ENCODE data around the gene GSTA1.
"Not testable (repeated sequence)": the region's sequence is repeated elsewhere in the genome, so short reads cannot be mapped to it uniquely, and the experiment has no call there.

The GSTA1 gene

GRCh38 chr6:52803668-52804255 is at the start of gene GSTA1:
Gene GSTA1, minus strand, starts transcription at chr6:52803816. Its CDS starts 4,549 bp downstream, at chr6:52799267.
- FAIRE-seq: not testable (repeated sequence)

GRCh38 chr6:52849137-52849536 is 45.5 kb upstream of the GSTA1 start:
- no peak for FAIRE-seq

DNA sequence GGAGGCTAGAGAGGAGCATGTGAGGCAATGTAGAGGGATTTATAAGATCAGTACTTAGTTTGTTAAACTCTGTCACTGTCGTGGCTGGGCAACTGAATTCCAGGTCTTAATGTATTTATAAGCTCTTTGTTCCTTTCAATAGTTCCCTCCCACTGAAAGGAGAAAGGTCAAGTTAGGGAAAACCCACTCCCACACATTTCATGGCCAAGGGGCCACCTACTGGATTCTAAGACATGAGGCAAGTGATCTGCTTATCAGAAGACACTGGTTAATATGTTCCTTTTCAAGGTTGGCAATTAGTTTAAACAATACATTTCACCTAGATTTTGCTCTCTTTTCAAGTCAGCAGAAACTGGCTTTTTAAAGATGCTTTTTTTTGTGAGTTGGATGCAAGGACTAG is 42.4 kb upstream of the GSTA1 start:
- no peak for FAIRE-seq

GRCh38 chr6:52843605-52844004 is 40.0 kb upstream of the GSTA1 start:
- no peak for FAIRE-seq

DNA sequence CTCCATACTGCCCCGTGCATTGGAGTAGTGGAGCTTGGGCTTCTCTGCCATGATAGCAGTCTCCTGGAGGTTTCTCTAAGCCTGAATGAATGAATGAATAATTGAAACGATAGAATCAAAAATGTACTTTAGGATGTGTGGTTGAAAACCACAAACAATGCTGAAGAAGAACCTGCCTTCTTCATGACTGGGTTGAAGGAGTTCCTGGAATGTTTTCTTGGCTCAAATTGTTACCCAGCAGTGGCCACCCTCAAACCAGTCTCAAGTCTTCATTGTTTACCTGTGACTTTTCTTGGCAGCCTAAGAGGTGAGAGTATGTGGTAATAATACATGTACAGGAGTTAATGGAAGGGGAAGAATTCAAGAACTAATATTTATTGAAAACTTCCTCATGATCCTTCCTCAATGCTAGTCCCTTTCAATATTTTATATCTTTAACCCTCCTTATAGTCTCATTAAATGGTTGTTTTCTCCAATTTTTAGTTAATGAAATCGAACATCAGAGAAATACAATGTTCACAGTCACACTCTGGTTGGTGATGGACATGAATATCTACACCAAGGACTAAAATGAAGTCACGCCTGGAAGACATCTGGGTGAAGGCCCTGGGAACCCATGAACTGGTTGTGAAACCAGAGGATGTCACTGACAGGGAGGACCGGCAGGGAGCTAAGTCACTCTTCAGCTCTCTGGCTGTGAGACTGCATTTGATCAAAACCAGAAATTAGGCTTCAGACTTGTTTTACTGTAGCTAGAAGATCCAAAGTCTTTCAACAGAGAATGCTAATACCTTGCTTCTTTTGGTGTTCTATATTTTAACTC is 37.4 kb upstream of the GSTA1 start, which contains the start of gene GSTA5:
GSTA5 (minus strand) TSS at position 51 of the 823 bp plus-strand sequence.
- FAIRE-seq: no peak

DNA sequence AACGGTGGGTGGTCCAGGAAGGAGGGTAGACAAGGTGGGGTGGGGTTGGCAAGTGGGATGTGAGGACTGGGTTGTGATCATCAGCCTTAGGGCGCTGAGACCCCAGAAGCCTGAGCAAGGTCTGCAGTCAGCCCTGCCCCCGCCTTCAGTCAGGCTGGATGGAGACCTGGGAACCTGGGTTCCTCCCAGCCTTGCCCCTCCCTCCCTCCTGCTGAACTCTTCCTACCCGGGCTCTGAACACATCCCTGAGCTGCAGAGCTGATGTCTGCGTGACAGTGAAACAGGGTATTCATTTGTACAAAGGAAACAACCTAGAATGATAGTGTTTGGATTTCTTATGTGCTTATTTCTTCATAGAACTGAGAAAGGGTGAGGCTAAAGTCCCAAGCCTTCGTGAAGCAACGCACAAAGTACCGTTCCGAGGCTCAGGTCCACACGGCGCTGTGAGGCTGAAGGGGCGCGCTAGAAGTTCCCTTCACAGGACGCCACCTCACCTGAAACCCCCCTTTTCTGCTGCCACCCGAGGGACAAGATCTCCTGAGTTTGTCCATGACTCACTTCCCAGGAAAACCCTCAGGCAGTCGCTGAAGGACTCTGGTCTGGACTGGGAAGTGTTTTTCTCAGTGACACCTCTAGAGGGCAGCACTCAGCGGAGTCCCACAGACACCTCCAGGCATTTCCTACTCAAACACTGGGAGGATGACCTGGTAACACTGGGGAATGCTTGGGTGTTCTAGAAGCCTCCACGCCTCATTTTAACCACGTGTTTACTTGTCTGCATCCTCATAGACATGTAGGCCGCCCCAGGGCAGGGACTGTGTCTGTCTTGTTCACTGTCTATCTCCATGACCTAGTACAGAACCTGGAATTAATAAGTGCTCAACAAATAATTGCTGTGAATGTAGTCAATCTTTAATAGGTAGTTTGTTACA is 35.8 kb upstream of the GSTA1 start:
- no peak for FAIRE-seq

GRCh38 chr6:52834481-52834880 is 30.9 kb upstream of the GSTA1 start:
- no peak for FAIRE-seq

- FAIRE-seq: not testable (repeated sequence)
Measured at GRCh38 chr6:52830869-52831268, 27.3 kb upstream of the GSTA1 start.

- no peak for FAIRE-seq
Measured at GRCh38 chr6:52829046-52829817, 25.6 kb upstream of the GSTA1 start.

DNA sequence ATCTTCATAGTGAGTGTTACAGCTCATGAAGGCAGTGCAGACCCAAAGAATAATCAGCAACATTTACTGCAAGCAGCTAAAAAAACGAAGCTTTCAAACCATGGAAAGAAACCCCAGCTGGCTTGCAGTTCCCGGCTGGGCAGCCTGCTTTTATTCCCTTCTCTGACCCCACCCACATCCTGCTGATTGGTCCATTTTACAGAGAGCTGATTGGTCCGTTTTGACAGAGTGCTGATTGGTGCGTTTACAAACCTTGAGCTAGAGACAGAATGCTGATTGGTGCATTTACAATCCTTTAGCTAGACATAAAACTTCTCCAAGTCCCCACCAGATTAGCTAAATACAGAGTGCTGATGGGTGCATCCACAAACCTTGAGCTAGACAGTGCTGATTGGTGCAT is 25.0 kb upstream of the GSTA1 start:
- not testable (repeated sequence) for FAIRE-seq

- FAIRE-seq: not testable (repeated sequence)
Measured at GRCh38 chr6:52827073-52827783, 23.6 kb upstream of the GSTA1 start.

DNA sequence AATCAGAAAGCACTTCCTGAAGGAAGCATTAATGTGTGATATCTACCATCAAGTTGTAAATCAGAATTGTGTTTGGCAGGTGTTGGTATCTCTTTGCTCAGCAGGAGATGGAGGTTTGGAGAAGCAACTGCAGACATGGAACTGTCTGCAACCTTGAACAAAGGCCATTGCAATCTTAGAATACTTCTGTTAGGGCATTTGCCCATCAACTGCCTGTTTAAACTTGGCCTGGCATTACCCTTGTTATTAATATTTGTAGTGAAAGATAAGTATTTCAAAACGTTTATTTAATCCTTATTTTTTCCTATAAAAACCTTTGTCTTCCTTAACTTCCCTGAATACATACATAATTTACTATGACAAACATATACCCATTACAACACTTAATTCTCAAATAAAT is 22.9 kb upstream of the GSTA1 start:
- no peak for FAIRE-seq

GRCh38 chr6:52825900-52826459 is 22.4 kb upstream of the GSTA1 start:
- not testable (repeated sequence) for FAIRE-seq

DNA sequence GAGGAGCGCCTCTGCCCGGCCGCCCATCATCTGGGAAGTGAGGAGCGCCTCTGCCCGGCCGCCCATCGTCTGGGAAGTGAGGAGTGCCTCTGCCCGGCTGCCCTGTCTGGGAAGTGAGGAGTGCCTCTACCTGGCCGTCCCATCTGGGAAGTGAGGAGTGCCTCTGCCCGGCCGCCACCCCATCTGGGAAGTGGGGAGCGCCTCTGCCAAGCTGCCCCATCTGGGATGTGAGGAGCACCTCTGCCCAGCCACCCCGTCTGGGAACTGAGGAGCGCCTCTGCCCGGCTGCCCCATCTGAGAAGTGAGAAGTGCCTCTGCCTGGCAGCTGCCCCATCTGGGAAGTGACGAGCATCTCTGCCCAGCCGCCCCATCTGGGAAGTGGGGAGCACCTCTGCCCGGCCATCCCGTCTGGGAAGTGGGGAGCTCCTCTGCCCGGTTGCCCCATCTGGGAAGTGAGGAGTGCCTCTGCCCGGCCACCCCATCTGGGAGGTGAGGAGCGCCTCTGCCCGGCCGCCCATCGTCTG is 21.7 kb upstream of the GSTA1 start:
- FAIRE-seq: not testable (repeated sequence)

DNA sequence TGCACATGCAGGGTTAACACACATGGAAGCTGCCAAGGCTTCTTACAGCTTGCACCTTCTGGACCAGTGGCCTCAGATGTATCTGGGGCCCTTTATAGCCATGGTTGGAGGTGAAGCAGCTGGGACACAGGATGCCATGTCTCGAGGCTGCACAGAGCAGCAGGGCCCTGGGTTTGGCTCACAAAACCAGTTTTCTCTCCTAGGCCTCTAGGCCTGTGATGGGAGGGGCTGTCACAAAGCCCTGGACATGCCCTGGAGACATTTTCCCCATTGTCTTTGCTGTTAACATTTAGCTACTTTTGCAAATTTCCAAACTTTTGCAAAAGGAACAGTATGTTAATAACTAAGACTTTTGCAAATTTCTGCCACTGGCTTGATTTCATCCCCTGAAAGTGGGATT is 18.2 kb upstream of the GSTA1 start:
- FAIRE-seq: no peak

DNA sequence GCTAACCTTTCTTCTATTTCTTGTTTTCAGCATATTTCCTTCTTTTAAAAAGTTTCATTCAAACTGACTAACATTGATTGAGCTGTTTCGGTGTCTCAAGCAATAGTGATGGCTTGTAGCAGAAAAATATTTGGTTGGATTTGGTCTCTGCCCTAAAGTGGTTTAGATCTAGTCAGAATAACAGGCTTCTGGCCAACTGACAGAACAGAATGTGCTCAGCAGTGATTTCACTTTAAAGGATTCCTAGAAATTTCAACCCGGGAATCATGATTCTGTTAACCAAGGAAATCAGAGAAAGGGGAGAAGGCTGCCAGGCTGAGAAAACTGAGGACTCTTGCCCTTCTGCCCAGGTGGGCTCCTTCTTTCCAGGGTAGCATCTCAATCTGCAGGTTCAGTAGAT is 16.6 kb upstream of the GSTA1 start:
- FAIRE-seq: no peak

DNA sequence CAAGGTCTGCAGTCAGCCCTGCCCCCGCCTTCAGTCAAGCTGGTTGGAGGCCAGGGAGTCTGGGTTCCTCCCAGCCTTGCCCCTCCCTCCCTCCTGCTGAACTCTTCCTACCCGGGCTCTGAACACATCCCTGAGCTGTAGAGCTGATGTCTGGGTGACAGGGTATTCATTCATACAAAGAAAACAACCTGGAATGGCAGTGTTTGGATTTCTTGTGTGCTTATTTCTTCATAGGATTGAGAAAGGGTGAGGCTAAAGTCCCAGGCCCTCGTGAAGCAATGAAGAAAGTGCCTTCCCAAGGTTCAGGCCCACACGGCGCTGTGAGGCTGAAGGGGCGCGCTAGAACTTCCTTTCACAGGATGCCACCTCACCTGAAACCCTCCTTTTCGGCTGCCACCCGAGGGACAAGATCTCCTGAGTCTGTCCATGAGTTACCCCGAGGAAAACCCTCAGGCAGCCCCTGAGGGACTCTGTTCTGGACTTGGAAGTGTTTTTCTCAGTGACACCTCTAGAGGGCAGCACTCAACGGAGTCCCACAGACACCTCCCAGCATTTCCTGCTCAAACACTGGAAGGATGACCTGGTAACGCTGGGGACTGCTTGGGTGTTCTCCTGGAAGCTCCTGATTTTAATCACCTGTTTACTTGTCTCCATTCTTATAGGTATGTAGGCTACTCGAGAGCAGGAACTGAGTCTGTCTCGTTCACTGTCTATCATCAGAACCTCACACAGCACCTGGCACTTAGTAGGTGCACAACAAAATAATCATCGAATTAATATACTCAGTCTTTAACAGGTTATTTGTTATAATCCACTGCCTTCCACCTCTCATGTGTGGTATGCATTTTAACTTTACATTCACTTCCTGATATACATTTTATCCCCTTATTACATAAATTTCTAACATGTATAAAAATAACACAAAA is 11.8 kb upstream of the GSTA1 start:
- FAIRE-seq: no peak

DNA sequence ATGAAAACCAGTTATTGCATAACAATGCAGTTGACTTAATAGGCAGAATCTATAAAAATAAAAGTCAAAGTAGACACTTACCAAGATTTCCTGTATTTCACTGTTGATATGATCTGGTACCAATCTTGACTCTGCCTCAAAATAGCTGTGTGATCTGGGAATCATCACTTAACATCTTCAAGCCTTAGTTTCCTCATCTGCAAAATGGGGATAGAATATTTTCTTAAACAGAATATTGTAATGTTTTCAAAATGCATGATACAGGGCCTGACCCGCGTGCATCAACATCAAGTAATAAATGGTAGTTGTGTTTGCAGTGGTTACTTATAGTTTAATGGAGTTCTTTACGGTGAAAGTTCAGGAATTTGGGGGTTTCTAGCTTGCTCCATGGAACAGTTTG is 10.9 kb upstream of the GSTA1 start:
- FAIRE-seq: not testable (repeated sequence)

DNA sequence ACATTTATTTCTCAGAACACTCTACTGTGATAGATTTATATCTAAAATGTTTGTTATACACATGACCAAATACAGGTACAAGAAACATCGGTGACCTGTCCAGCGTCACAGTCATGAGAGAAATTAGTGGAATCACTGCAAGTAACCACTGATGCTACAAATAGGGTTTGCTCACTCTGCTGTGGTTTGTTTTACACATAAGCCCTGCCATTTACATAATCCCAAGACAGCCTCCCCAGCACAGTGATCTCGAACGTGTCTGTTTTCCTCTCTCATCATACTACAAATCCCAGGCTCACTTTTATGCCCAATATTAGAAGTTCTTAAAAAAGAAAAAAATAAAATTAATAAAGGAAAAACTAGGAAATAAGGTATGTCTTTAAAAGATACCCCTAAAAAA is 6.2 kb upstream of the GSTA1 start:
- not testable (repeated sequence) for FAIRE-seq

GRCh38 chr6:52808660-52809059 is 5.0 kb upstream of the GSTA1 start:
- no peak for FAIRE-seq
